GM12875 (cell line): ENCODE data around the gene DPP8.

Experiments
- H3K4me3 ChIP-seq: one replicate; pipeline ENCODE4 v1.5.1; 2011; ENCODE audit warnings: low read depth, low read length, control low read depth
- TF ChIP-seq, protein P1 (sequence below): IDR thresholded peaks from 2 replicates; pipeline ENCODE4 v1.5.1; 2011; ENCODE audit warnings: low read depth, mild to moderate bottlenecking, control low read depth, inconsistent platforms, low read length, moderate library complexity, borderline replicate concordance; ENCODE audit not compliant: insufficient read depth

DPP8 gene

DNA sequence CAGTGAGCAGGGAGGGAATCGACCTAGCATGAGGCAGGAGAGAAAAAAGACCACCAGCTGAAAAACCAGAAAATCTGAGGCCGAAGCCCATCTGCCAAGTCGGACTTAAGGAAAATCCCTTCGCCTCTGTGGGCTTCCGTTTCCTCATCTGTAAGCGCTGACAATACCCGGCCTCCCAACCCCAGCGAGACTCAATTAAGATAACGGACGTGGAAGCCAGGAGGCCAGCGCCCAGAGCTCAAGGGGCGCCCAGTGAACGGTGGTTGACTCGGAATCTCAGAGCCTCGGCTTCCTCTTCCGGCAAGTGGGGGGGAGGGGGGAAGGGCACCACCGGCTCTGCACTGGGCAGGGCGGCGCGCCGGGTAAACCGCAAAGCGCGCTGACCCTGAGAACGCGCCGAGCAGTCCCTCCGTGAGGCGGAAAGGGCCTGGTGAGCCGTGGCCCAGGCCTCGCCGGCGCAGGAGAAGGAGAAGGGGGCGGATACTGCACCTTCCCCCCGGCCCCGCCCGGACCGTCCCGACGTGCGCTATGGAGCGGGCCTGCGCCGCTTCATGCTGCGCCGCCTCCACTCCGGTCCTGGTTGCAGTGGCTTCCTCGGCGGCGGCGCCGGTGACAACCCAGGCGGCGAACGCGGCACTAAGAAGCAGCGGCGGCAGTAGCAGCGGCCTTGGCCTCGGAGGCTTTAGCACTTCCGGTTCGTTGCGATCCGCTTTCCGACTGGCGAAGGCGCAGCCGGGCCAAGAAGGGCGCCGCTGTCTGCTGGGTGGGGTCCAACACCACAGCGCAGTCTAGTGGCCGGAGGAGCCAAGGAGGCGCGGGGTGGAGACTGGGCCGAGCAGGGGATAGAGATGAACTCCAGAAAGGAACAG lies at the start of gene DPP8:
DPP8 (minus strand) TSS at position 693 of the 869 bp plus-strand sequence. CDS start 5,136 bp downstream, outside the sequence.
- TF ChIP-seq, protein P1, sequence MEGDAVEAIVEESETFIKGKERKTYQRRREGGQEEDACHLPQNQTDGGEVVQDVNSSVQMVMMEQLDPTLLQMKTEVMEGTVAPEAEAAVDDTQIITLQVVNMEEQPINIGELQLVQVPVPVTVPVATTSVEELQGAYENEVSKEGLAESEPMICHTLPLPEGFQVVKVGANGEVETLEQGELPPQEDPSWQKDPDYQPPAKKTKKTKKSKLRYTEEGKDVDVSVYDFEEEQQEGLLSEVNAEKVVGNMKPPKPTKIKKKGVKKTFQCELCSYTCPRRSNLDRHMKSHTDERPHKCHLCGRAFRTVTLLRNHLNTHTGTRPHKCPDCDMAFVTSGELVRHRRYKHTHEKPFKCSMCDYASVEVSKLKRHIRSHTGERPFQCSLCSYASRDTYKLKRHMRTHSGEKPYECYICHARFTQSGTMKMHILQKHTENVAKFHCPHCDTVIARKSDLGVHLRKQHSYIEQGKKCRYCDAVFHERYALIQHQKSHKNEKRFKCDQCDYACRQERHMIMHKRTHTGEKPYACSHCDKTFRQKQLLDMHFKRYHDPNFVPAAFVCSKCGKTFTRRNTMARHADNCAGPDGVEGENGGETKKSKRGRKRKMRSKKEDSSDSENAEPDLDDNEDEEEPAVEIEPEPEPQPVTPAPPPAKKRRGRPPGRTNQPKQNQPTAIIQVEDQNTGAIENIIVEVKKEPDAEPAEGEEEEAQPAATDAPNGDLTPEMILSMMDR, result peak; percentile 98
- peak within 1 kb of the TSS; percentile 95 for H3K4me3 ChIP-seq

- H3K4me3 ChIP-seq, result no peak overlapping the region
- TF ChIP-seq, protein P1, result no peak
Observed at GRCh38 chr15:65561934-65562333, 44.4 kb upstream of the DPP8 start.

- TF ChIP-seq, protein P1, result no peak
- H3K4me3 ChIP-seq, result no peak overlapping the region
Observed at GRCh38 chr15:65559941-65560340, 42.5 kb upstream of the DPP8 start.

DNA sequence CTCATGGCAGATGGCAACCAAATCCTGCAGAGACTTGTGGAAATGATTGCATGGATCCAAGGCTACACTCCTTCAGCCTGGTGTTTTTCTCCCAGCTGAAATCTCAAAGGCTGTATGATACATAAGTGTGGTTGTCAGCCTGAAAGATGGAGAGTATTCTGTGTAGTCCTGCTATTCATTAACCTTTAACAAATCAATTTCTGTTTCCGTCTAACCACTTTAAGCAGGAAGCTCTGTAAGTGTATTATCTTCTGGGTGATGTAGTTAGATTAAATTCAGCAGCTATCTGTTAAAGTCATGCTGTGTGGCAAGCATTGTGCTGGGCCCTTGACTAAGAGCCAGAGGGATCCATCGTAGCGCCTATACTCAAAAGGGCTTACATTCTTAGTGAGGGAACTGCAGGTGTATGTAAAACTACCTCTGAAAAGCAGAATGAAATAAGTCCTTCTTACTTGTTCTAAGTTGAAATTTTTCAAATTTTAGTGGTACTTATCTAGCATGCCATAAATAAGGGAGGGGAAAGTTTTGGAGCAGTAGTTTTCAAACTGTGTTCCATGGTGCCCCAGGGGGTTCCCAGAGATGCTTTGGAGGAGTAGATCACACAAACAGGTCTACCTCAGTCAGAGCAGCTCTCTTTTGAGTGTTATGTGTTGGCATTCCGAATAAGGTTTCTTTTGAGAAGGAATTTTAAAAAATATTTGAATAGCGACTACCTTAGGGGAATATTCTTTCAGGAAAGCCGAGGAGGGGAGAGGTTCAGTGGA lies 41.7 kb upstream of the DPP8 start:
- TF ChIP-seq, protein P1, result no peak
- H3K4me3 ChIP-seq, result no peak overlapping the region

GRCh38 chr15:65558336-65558735 lies 40.8 kb upstream of the DPP8 start:
- H3K4me3 ChIP-seq, result no peak overlapping the region
- TF ChIP-seq, protein P1, result no peak

- H3K4me3 ChIP-seq, result no peak overlapping the region
- TF ChIP-seq, protein P1, result no peak
Observed at GRCh38 chr15:65556622-65557021, 39.1 kb upstream of the DPP8 start.
